Lung (tissue), 12 donors: ENCODE measurements around the gene ASAP3. TPM values are rescaled to one million over a fixed set of nuclear protein-coding genes. Genes with fewer than 3 reads are reported as not detected.

Experiments used
- ATAC-seq: fragments of 200-7000 bp; cut with Tn5 transposase; one replicate; pipeline ENCODE4 v1.9.1; 2020; ENCODE audit warnings: moderate number of reproducible peaks; ENCODE audit not compliant: insufficient read depth, low FRiP score
- DNase-seq, 3 donors: peaks; one replicate each; pipeline ENCODE4 v3.0.0-alpha.2; 2013 to 2017
- H3K27ac ChIP-seq, 2 donors: one replicate each; pipeline ENCODE4 v1.5.1; 2013; ENCODE audit warnings: mild to moderate bottlenecking in 2 of 2, moderate library complexity in 2 of 2, control low read depth in 1 of 2, inconsistent platforms in 1 of 2, low read depth in 1 of 2, low read length in 1 of 2
- H3K27me3 ChIP-seq, 3 donors: one replicate each; pipeline ENCODE4 v1.5.1; 2013; ENCODE audit warnings: low read length in 2 of 3; ENCODE audit not compliant: control insufficient read depth in 3 of 3, insufficient read depth in 3 of 3
- H3K36me3 ChIP-seq, 4 donors: one replicate each; pipeline ENCODE4 v1.5.1; 2013; ENCODE audit warnings: low read length in 4 of 4, mild to moderate bottlenecking in 1 of 4, moderate library complexity in 1 of 4; ENCODE audit not compliant: control insufficient read depth in 4 of 4, insufficient read depth in 4 of 4
- H3K4me1 ChIP-seq, 5 donors: one replicate each; pipeline ENCODE4 v1.5.1; 2013; ENCODE audit warnings: low read length in 5 of 5, mild to moderate bottlenecking in 2 of 5, moderate library complexity in 1 of 5; ENCODE audit not compliant: control insufficient read depth in 5 of 5, insufficient read depth in 5 of 5
- H3K4me3 ChIP-seq: one replicate; pipeline ENCODE4 v1.5.1; 2013; ENCODE audit warnings: mild to moderate bottlenecking, control low read depth, moderate library complexity
- H3K9ac ChIP-seq, 2 donors: one replicate each; pipeline ENCODE4 v1.5.1; 2013; ENCODE audit warnings: low read length in 2 of 2, control low read depth in 1 of 2; ENCODE audit not compliant: insufficient read depth in 1 of 2
- H3K9me3 ChIP-seq, 4 donors: one replicate each; pipeline ENCODE4 v1.5.1; 2013; ENCODE audit warnings: low read length in 3 of 4, mild to moderate bottlenecking in 1 of 4, moderate library complexity in 1 of 4; ENCODE audit not compliant: control insufficient read depth in 4 of 4, insufficient read depth in 3 of 4
- CTCF ChIP-seq: IDR thresholded peaks from 2 replicates; pipeline ENCODE4 v1.5.1; 2012; ENCODE audit warnings: mild to moderate bottlenecking; ENCODE audit errors: control extremely low read depth, extremely low read depth
- WGBS, 2 donors: extraction: QIAGEN DNeasy Blood & Tissue Kit; methylation state at CpG; one replicate each; pipeline ENCODE4 v1.1.7; 2013; 5-methylcytosine and 5-hydroxymethylcytosine counted together
- polyA plus RNA-seq, 2 donors: library from polyadenylated mRNA; stranded (reverse); fragments of 200-250 nt; gene quantifications; one replicate each; pipeline ENCODE4 v1.2.1, GENCODE V29; 2013
- total RNA-seq, 2 donors: library from RNA; depleted of rRNA in 1 of 2; stranded (reverse); fragments of >200 nt in 1 of 2; gene quantifications; one replicate each; pipeline ENCODE4 v1.2.1, GENCODE V29; 2014 to 2021
- donor health status: control.
- donor health status: control.
- donor health status: Bipolar disorder and iron deficiency.
- donor health status: healthy.
- donor health status: DM: yes; HTN: yes; CAD: no.

Gene ASAP3
- total and polyA plus RNA-seq, 4 donors = 16.9 to 38.1 (median 30.0) TPM

- 68 to 79% methylated on average over 8 of the region's 8 CpGs for WGBS, 2 donors
- peak in 1 of 3 donors; percentile 54 for DNase-seq
- H3K4me3 ChIP-seq = no peak overlapping the region
- peak overlapping the region in 1 of 2 donors; percentile 50 for H3K9ac ChIP-seq
- H3K4me1 ChIP-seq = peaks cover 0 to 11% (median 0%) of the 10 kb centered on the region in 5 donors
- H3K9me3 ChIP-seq = peaks cover 0 to 1% (median 0%) of the 10 kb centered on the region in 4 donors
- TF ChIP-seq CTCF = no peak
- ATAC-seq = no peak
- H3K36me3 ChIP-seq = peaks cover 0 to 5% (median 2%) of the 10 kb centered on the region in 4 donors
- peak overlapping the region; percentile 7 to 89 for H3K27ac ChIP-seq
- H3K27me3 ChIP-seq = no peaks in the 10 kb centered on the region
Measured at GRCh38 chr1:23395154-23395724, 88.7 kb downstream of the ASAP3 start.

- DNase-seq (peak; percentile 73 to 86 (median 77)), ATAC-seq (peak; percentile 63)
- Histone ChIP-seq H3K27ac (peak overlapping the region; percentile 15 to 89), H3K4me1 (peaks cover 0 to 11% (median 0%) of the 10 kb centered on the region in 5 donors), H3K27me3 (no peaks in the 10 kb centered on the region), H3K36me3 (peaks cover 0 to 5% (median 2%) of the 10 kb centered on the region in 4 donors), H3K9ac (no peak overlapping the region), H3K9me3 (peaks cover 0 to 1% (median 0%) of the 10 kb centered on the region in 4 donors), H3K4me3 (no peak overlapping the region)
- WGBS, 2 donors = 47 to 52% methylated on average over 7 of the region's 7 CpGs
- no peak for TF ChIP-seq CTCF
Measured at GRCh38 chr1:23394684-23395083, 89.3 kb downstream of the ASAP3 start.

GRCh38 chr1:23394181-23394580 is 89.8 kb downstream of the ASAP3 start:
- no peaks in the 10 kb centered on the region for H3K27me3 ChIP-seq
- H3K4me1 ChIP-seq = peaks cover 0 to 11% (median 0%) of the 10 kb centered on the region in 5 donors
- 78 to 86% methylated on average over 4 of the region's 4 CpGs for whole genome bisulfite sequencing, 2 donors
- no peak overlapping the region for H3K4me3 ChIP-seq
- no peak for TF ChIP-seq CTCF
- H3K9me3 ChIP-seq = peaks cover 0 to 1% (median 0%) of the 10 kb centered on the region in 4 donors
- DNase-seq (no peak), ATAC-seq (no peak)
- no peak overlapping the region for H3K9ac ChIP-seq
- peaks cover 0 to 5% (median 2%) of the 10 kb centered on the region in 4 donors for H3K36me3 ChIP-seq
- H3K27ac ChIP-seq = peak overlapping the region; percentile 15 to 89
